HepG2 (cell line): ENCODE measurements around the gene CRYM. TPM values are rescaled to one million over a fixed set of nuclear protein-coding genes. Genes with fewer than 3 reads are reported as not detected.
A peak's percentile ranks its signal among the peaks of the same experiment; 100 is the strongest.

Experiments used
- BRCA1 ChIP-seq: sonication (generic); formaldehyde crosslinking; IDR thresholded peaks from 2 replicates; pipeline ENCODE4 v1.4.0; 2020; ENCODE audit warnings: missing genetic modification reagents
- HOMEZ ChIP-seq: IDR thresholded peaks from 2 replicates; pipeline ENCODE4 v1.6.1; 2016; ENCODE audit warnings: low read depth
- IRF2 ChIP-seq: IDR thresholded peaks from 2 replicates; pipeline ENCODE4 v1.6.1; 2018; ENCODE audit warnings: missing genetic modification reagents, missing compliant biosample characterization
- JDP2 ChIP-seq: sonication (generic); formaldehyde crosslinking; IDR thresholded peaks from 2 replicates; pipeline ENCODE4 v1.8.1; 2022; ENCODE audit warnings: missing genetic modification reagents, borderline replicate concordance
- NR1H2 ChIP-seq: sonication (generic); formaldehyde crosslinking; IDR thresholded peaks from 2 replicates; pipeline ENCODE4 v1.8.1; 2022; ENCODE audit warnings: low read depth, missing genetic modification reagents, borderline replicate concordance
- PHF20 ChIP-seq: sonication (generic); formaldehyde crosslinking; IDR thresholded peaks from 2 replicates; pipeline ENCODE4 v1.5.0; 2020; ENCODE audit warnings: mild to moderate bottlenecking, missing genetic modification reagents
- RELA ChIP-seq: sonication (generic); formaldehyde crosslinking; IDR thresholded peaks from 2 replicates; pipeline ENCODE4 v1.4.0; 2020; ENCODE audit warnings: missing genetic modification reagents
- RFXAP ChIP-seq: sonication (generic); formaldehyde crosslinking; IDR thresholded peaks from 2 replicates; pipeline ENCODE4 v1.4.0; 2020; ENCODE audit warnings: missing genetic modification reagents, borderline replicate concordance
- SALL1 ChIP-seq: sonication (generic); formaldehyde crosslinking; IDR thresholded peaks from 2 replicates; pipeline ENCODE4 v1.8.0; 2022; ENCODE audit warnings: mild to moderate bottlenecking, missing genetic modification reagents
- TCF12 ChIP-seq, 2 experiments: fragments of 450-650 bp in 1 of 2; sonication (generic) in 1 of 2; formaldehyde crosslinking in 1 of 2; IDR thresholded peaks; 2 replicates each; pipeline versions ENCODE4 v1.6.1 to v1.8.0; 2017 to 2022; ENCODE audit warnings: antibody characterized with exemption in 1 of 2, mild to moderate bottlenecking in 1 of 2, missing genetic modification reagents in 1 of 2, moderate library complexity in 1 of 2
- ZNF160 ChIP-seq: sonication (generic); formaldehyde crosslinking; IDR thresholded peaks from 2 replicates; pipeline ENCODE4 v1.8.0; 2022; ENCODE audit warnings: mild to moderate bottlenecking, inconsistent platforms, missing genetic modification reagents
- ZNF552 ChIP-seq: sonication (generic); formaldehyde crosslinking; IDR thresholded peaks from 2 replicates; pipeline ENCODE4 v1.9.0; 2022; ENCODE audit warnings: missing genetic modification reagents, mild to moderate bottlenecking, borderline replicate concordance
- ZNF607 ChIP-seq: sonication (generic); formaldehyde crosslinking; IDR thresholded peaks from 2 replicates; pipeline ENCODE4 v1.5.1; 2020; ENCODE audit warnings: missing genetic modification reagents, mild to moderate bottlenecking, borderline replicate concordance
- ZNF772 ChIP-seq: sonication (generic); formaldehyde crosslinking; IDR thresholded peaks from 2 replicates; pipeline ENCODE4 v1.5.0; 2020; ENCODE audit warnings: mild to moderate bottlenecking, missing genetic modification reagents
- polyA plus RNA-seq, 8 experiments: library from polyadenylated mRNA; depleted of rRNA in 3 of 8; stranded (reverse) in 7 of 8; unstranded in 1 of 8; fragments of >200 nt; fragmentation: Illumina TruSeq in 4 of 8; extraction: Trizol in 4 of 8; gene quantifications; 2 replicates each; pipeline versions ENCODE4 v1.2.1 to v1.2.3, GENCODE V29; 2011 to 2016; ENCODE audit warnings: low read depth in 4 of 8, missing spikeins in 1 of 8, mixed read lengths in 1 of 8; ENCODE audit not compliant: insufficient read depth in 1 of 8
- total RNA-seq, 5 experiments: library from RNA; depleted of rRNA; stranded (reverse); fragments of >200 nt; fragmentation: Illumina TruSeq; extraction: Trizol; gene quantifications; 2 replicates each; pipeline ENCODE4 v1.2.3, GENCODE V29; 2016; ENCODE audit warnings: low read depth in 1 of 5
- TF ChIP-seq, protein P1 (sequence below): sonication (generic); formaldehyde crosslinking; IDR thresholded peaks from 2 replicates; pipeline ENCODE4 v1.4.0; 2020; ENCODE audit warnings: low read depth, mild to moderate bottlenecking, missing genetic modification reagents
- TF ChIP-seq, protein P2 (sequence below): sonication (generic); formaldehyde crosslinking; IDR thresholded peaks from 2 replicates; pipeline ENCODE4 v1.4.0; 2020; ENCODE audit warnings: missing genetic modification reagents

The CRYM gene
- total and polyA plus RNA-seq, 2 of the 13 experiments (the other 11 are each of a cell fraction or from before 2014, with no cell fraction given), result 1.9 to 2.2 TPM

DNA sequence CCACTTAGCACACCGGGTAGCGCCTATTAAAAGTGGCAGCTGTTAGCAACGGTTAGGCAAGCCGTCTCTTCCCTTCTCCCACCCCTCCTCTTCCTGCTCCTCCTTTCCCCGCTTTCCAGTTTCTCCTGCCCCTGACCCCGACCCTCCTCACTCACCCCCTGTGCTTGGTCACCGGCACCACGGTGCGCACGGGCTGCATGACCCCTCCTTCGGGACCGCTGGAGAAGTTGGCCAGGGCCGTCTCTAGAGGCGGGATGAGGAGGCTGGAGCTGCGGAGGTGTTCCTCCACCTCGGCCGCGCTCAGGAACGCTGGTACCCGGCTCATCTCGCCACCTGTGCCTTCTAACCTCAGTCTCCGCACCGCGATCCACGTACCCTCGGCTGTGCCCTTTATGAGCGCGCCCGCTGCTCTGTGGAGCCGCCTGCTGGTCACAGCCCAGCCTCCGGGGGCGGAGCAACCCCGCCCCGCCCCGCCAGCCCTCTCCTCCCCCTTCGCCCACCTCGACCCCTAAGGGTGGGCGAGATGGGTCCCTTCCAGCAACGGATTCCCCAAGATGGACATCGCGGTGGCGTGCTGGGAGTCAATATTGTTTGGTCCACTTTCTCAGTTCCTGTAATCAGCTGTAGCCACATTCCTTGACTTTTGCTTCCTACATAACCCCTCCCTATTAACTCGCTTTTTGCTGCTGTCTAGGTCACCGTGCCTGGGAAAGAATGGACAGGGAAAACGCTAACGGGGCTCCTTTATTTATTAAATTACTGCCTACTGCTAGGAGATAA, at the start of gene CRYM (continued):
- no peak for TF ChIP-seq HOMEZ
- peak; percentile 88 for TF ChIP-seq ZNF772 (CRISPR knock-in tag)
- no peak for TF ChIP-seq JDP2 (CRISPR knock-in tag)
- 0 out of 2 replicates have a peak, but pooled peaks have one; percentile 28 for TF ChIP-seq BRCA1 (CRISPR knock-in tag)
- TF ChIP-seq NR1H2, result peak; percentile 80; the same call in 1 of the 2 replicates
- TF ChIP-seq RELA (CRISPR knock-in tag), result no peak; the same call in 1 of the 2 replicates
- TF ChIP-seq SALL1, result peak; percentile 92
- TF ChIP-seq ZNF160 (CRISPR knock-in tag), result no peak
- TF ChIP-seq IRF2, result peak; percentile 77; the same call in 1 of the 2 replicates
- no peak for TF ChIP-seq PHF20 (CRISPR knock-in tag)
- TF ChIP-seq, protein P1, sequence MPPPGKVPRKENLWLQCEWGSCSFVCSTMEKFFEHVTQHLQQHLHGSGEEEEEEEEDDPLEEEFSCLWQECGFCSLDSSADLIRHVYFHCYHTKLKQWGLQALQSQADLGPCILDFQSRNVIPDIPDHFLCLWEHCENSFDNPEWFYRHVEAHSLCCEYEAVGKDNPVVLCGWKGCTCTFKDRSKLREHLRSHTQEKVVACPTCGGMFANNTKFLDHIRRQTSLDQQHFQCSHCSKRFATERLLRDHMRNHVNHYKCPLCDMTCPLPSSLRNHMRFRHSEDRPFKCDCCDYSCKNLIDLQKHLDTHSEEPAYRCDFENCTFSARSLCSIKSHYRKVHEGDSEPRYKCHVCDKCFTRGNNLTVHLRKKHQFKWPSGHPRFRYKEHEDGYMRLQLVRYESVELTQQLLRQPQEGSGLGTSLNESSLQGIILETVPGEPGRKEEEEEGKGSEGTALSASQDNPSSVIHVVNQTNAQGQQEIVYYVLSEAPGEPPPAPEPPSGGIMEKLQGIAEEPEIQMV (CRISPR knock-in tag), result peak; percentile 73; the same call in 1 of the 2 replicates
- TF ChIP-seq TCF12 (IDR thresholded peaks at IDR 0.05), result no peak
- TF ChIP-seq TCF12 (CRISPR knock-in tag; IDR thresholded peaks at IDR 0.05), result no peak
- peak; percentile 35; the same call in 1 of the 2 replicates for TF ChIP-seq RFXAP (CRISPR knock-in tag)
- TF ChIP-seq, protein P2, sequence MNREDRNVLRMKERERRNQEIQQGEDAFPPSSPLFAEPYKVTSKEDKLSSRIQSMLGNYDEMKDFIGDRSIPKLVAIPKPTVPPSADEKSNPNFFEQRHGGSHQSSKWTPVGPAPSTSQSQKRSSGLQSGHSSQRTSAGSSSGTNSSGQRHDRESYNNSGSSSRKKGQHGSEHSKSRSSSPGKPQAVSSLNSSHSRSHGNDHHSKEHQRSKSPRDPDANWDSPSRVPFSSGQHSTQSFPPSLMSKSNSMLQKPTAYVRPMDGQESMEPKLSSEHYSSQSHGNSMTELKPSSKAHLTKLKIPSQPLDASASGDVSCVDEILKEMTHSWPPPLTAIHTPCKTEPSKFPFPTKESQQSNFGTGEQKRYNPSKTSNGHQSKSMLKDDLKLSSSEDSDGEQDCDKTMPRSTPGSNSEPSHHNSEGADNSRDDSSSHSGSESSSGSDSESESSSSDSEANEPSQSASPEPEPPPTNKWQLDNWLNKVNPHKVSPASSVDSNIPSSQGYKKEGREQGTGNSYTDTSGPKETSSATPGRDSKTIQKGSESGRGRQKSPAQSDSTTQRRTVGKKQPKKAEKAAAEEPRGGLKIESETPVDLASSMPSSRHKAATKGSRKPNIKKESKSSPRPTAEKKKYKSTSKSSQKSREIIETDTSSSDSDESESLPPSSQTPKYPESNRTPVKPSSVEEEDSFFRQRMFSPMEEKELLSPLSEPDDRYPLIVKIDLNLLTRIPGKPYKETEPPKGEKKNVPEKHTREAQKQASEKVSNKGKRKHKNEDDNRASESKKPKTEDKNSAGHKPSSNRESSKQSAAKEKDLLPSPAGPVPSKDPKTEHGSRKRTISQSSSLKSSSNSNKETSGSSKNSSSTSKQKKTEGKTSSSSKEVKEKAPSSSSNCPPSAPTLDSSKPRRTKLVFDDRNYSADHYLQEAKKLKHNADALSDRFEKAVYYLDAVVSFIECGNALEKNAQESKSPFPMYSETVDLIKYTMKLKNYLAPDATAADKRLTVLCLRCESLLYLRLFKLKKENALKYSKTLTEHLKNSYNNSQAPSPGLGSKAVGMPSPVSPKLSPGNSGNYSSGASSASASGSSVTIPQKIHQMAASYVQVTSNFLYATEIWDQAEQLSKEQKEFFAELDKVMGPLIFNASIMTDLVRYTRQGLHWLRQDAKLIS, result no peak
- TF ChIP-seq ZNF552 (CRISPR knock-in tag), result peak; percentile 53; the same call in 1 of the 2 replicates
- TF ChIP-seq ZNF607 (CRISPR knock-in tag), result peak; percentile 66; the same call in 1 of the 2 replicates
